Epithelial cell of proximal tubule (primary cell): ENCODE results near the gene PTPRN2. TPM values are rescaled to one million over a fixed set of nuclear protein-coding genes. Genes with fewer than 3 reads are reported as not detected.
"Not testable (repeated sequence)": the region's sequence is repeated elsewhere in the genome, so short reads cannot be mapped to it uniquely, and the experiment has no call there.

Experiments used
- DNase-seq: peaks from one replicate; pipeline ENCODE4 v3.0.0-alpha.2; 2011; ENCODE audit warnings: low read depth
- H3K4me3 ChIP-seq: 2 replicates; pipeline ENCODE4 v1.5.1; 2011; ENCODE audit warnings: low read depth, mild to moderate bottlenecking, low read length
- total RNA-seq: library from RNA; depleted of rRNA; stranded (reverse); fragments of >200 nt; gene quantifications from 2 replicates; pipeline ENCODE4 v1.2.3, GENCODE V29; 2015
- TF ChIP-seq, protein P1 (sequence below): conservative IDR thresholded peaks from 2 replicates; pipeline ENCODE4 v1.5.1; 2012; ENCODE audit warnings: low read depth, mild to moderate bottlenecking, low read length

Gene PTPRN2
- total RNA-seq, 1 donor from 2014 or later = 2.8 TPM

- no peak overlapping the region for H3K4me3 ChIP-seq
- TF ChIP-seq, protein P1, sequence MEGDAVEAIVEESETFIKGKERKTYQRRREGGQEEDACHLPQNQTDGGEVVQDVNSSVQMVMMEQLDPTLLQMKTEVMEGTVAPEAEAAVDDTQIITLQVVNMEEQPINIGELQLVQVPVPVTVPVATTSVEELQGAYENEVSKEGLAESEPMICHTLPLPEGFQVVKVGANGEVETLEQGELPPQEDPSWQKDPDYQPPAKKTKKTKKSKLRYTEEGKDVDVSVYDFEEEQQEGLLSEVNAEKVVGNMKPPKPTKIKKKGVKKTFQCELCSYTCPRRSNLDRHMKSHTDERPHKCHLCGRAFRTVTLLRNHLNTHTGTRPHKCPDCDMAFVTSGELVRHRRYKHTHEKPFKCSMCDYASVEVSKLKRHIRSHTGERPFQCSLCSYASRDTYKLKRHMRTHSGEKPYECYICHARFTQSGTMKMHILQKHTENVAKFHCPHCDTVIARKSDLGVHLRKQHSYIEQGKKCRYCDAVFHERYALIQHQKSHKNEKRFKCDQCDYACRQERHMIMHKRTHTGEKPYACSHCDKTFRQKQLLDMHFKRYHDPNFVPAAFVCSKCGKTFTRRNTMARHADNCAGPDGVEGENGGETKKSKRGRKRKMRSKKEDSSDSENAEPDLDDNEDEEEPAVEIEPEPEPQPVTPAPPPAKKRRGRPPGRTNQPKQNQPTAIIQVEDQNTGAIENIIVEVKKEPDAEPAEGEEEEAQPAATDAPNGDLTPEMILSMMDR = no peak
- no peak for DNase-seq
These were observed 158.5 kb downstream of the PTPRN2 start for GRCh38 chr7:158428837-158429753.

DNA sequence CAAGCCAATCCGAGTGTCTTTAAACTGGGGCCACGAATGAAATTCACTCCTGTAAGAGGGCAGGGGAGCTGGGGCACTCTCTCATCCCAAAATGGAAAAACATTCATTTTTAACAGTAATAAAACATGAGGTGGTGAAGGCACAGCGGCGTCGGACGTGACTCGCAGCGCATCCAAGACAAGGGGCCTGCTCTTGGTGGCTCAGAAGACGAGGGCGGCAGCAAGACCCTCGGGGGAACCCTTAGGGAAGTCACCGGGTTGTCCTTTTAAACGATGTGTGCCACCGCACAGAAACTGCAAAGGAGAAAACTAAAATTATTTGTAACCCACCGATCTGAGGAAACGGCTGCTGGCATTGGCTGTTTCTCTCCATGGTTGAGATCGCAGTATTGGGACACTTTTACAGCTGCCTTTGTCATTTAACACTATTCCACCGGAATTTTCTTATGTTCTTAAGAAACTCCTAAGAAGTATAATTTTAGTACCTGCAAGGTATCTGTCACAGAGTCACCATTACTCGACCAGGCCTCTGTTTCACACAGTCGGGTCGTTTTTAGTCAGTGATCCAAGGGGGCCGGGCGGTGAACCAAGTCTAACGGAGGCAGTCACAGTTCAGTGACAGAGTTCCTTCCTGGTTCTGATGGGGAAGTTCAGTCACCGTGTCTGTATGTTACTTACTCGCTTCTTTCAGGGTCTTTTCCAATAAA is 159.3 kb downstream of the PTPRN2 start:
- TF ChIP-seq, protein P1 = no peak

DNA sequence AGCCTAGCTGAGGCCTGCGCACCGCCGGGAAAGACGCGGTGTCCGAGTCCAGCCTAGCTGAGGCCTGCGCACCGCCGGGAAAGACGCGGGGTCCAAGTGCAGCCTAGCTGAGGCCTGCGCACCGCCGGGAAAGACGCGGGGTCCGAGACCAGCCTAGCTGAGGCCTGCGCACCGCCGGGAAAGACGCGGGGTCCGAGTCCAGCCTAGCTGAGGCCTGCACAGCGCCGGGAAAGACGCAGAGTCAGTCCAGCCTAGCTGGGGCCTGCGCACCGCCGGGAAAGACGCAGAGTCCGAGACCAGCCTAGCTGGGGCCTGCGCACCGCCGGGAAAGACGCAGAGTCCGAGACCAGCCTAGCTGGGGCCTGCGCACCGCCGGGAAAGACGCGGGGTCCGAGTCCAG is 161.9 kb downstream of the PTPRN2 start:
- not testable (repeated sequence) for H3K4me3 ChIP-seq, DNase-seq

More for the DNA sequence above, 159.3 kb downstream of the PTPRN2 start:
- no peak for DNase-seq
- H3K4me3 ChIP-seq = no peak overlapping the region

DNA sequence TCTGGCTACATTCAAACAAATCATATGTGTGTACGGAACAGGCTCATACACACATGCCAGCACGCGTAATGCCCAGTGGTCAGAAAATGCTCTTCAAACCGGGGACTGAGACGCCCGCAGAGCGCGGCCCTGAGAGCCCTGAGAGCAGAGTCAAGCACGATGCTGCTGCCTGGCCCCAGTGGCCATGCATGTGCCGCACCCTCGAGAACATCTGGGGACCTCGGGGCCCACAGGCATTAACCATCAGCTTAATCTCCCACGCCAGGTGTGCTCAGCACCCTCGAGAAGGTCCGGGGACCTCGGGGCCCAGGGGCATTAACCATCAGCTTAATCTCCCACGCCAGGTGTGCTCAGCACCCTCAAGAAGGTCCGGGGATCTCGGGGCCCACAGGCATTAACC is 163.1 kb downstream of the PTPRN2 start:
- TF ChIP-seq, protein P1 = no peak
- no peak for DNase-seq
- H3K4me3 ChIP-seq = no peak overlapping the region

DNA sequence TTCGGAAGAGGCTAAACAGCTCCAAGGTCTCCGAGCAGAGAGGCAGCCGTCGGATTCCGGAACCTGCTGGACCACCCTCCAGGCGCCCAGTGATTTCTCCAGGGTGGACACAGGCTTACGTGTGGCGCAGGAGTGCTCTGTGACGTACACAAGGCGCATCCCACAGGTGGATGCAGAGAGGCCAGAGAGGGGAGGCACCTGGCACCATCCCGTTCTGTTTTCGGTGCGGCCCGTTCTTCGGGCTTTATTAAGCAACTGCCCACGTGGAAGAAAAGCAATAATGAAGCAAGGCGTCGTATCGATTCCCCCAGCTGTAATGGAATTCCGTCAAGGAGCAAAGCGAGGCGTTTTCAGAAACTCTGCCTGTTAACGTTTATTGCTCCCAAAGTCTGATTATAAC is 163.6 kb downstream of the PTPRN2 start:
- DNase-seq = no peak
- H3K4me3 ChIP-seq = no peak overlapping the region
- TF ChIP-seq, protein P1 = no peak

- TF ChIP-seq, protein P1 = no peak
- H3K4me3 ChIP-seq = no peak overlapping the region
- DNase-seq = no peak
These were observed 164.6 kb downstream of the PTPRN2 start for GRCh38 chr7:158422887-158423560.
